ENCODE results near the gene NWD2.

GRCh38 chr4:37486166-37486565, 241.6 kb downstream of the NWD2 start:
- no peak for TF ChIP-seq POLR2AphosphoS5 (IDR thresholded peaks at IDR 0.05)
- TF ChIP-seq CTCF (IDR thresholded peaks at IDR 0.05): no peak
- no peak for TF ChIP-seq POLR2A (IDR thresholded peaks at IDR 0.05)
- no peak for TF ChIP-seq EP300 (IDR thresholded peaks at IDR 0.05)

Data from gastroesophageal sphincter (tissue), 3 donors.